Sigmoid colon (tissue), 4 donors: ENCODE measurements around the gene PTPN14.

ENCODE experiments used
- CTCF ChIP-seq, 4 experiments: fragments of 450-650 bp in 3 of 4; fragments of 200-600 bp in 1 of 4; IDR thresholded peaks; one replicate each; pipeline ENCODE4 v1.5.1; 2016 to 2019; ENCODE audit warnings: antibody characterized with exemption in 4 of 4, mild to moderate bottlenecking in 3 of 4, moderate library complexity in 2 of 4
- EP300 ChIP-seq, 4 donors: sonication (generic); formaldehyde crosslinking; IDR thresholded peaks; one replicate each; pipeline ENCODE4 v1.6.1; 2017; ENCODE audit warnings: antibody characterized with exemption in 4 of 4
- POLR2A ChIP-seq, 2 donors: fragments of 450-650 bp; IDR thresholded peaks; one replicate each; pipeline ENCODE4 v1.6.1; 2016; ENCODE audit warnings: antibody characterized with exemption in 2 of 2, mild to moderate bottlenecking in 2 of 2, moderate library complexity in 2 of 2
- POLR2AphosphoS5 ChIP-seq, 4 donors: sonication (generic); formaldehyde crosslinking; IDR thresholded peaks; one replicate each; pipeline ENCODE4 v1.6.1; 2017; ENCODE audit warnings: antibody characterized with exemption in 4 of 4

DNA sequence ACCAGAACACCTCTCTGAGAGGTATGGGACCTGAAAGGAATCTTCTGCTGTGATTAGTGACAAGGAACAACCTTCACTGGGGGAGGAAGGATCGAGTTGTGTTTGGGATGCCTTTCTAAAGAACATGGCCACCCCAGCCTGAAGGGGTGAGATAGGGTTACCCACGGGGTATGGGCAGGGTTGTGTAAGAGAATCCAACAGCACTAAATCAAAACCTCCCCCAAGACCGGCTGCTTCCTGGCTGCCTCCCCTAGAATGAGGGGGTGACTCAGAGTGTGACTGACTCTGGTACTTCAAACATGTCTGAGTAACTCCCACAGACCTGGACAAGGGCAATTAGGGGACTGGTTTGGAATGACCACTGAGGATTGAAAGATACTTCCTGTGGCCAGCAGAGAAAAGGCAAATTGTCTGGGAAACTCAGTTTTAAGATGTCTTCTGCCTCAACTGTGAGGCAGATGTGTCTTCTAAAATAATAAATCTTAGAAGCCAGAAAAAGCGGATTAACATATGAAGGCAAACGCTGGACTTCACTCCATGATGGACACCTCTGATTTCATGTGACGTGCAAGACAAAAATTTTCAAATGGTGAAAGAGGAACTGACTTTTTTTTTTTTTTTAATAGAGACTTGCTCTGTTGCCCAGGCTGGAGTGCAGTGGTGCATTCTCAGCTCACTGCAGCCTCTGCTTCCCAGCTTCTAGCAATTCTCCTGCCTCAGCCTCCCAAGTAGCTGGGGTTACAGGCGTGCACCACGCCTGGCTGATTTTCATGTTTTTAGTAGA is 6.7 kb upstream of the PTPN14 start:
- no peak for TF ChIP-seq POLR2A (IDR thresholded peaks at IDR 0.05)
- no peak for TF ChIP-seq POLR2AphosphoS5 (IDR thresholded peaks at IDR 0.05)
- no peak for TF ChIP-seq CTCF (IDR thresholded peaks at IDR 0.05)
- TF ChIP-seq EP300 (IDR thresholded peaks at IDR 0.05) = no peak
